SK-N-SH (cell line): ENCODE data around the gene ZBTB24. TPM values are rescaled to one million over a fixed set of nuclear protein-coding genes. Genes with fewer than 3 reads are reported as not detected.
A peak's percentile ranks its signal among the peaks of the same experiment; 100 is the strongest.

Experiments
- CTCF ChIA-PET: fragments of 300-600, 350-600 bp; formaldehyde crosslinking; extraction: SDS; loops from one replicate; lab custom pipeline; 2021; lab: Yijun Ruan, JAX
- POLR2A ChIA-PET: fragments of 350-600 bp; sonication (Branson Sonifier 250); formaldehyde crosslinking; extraction: SDS; loops from one replicate; lab custom pipeline; 2020; ENCODE audit warnings: antibody characterized with exemption, inconsistent platforms; lab: Yijun Ruan, JAX
- DNase-seq: peaks from one replicate; pipeline ENCODE4 v3.0.0; 2012
- H2AFZ ChIP-seq: fragments of 200-600 bp; sonication (generic); 2 replicates; pipeline ENCODE4 v1.8.1; 2016; ENCODE audit warnings: antibody characterized with exemption, mild to moderate bottlenecking, low read depth
- H3F3A ChIP-seq: fragments of 200-600 bp; sonication (generic); replicated peaks from 2 replicates; pipeline ENCODE3; 2016; ENCODE audit warnings: antibody characterized with exemption, mild to moderate bottlenecking; ENCODE audit not compliant: insufficient read depth
- H3K27ac ChIP-seq, 2 experiments: fragments of 200-500 bp in 1 of 2; fragments of 200-600 bp in 1 of 2; sonication (Bioruptor generic) in 1 of 2; sonication (generic), shearing (Covaris generic) in 1 of 2; 2 replicates each; pipeline versions ENCODE4 v1.5.1 to v1.6.1; 2014 to 2016; ENCODE audit warnings: low read depth in 2 of 2, inconsistent platforms in 1 of 2, low read length in 1 of 2, mild to moderate bottlenecking in 1 of 2, mixed read lengths in 1 of 2
- H3K27me3 ChIP-seq: fragments of 200-600 bp; sonication (generic), shearing (Covaris generic); 2 replicates; pipeline ENCODE4 v1.6.1; 2016; ENCODE audit warnings: mixed run types; ENCODE audit not compliant: insufficient read depth
- H3K36me3 ChIP-seq, 2 experiments: fragments of 200-500 bp in 1 of 2; fragments of 200-600 bp in 1 of 2; sonication (Bioruptor generic) in 1 of 2; sonication (generic) in 1 of 2; replicated peaks in 1 of 2; 2 replicates each; pipeline versions ENCODE3 to v1.5.1; 2014 to 2016; ENCODE audit warnings: low read length in 1 of 2, mild to moderate bottlenecking in 1 of 2; ENCODE audit not compliant: insufficient read depth in 2 of 2, control insufficient read depth in 1 of 2
- H3K4me1 ChIP-seq, 2 experiments: fragments of 200-500 bp in 1 of 2; fragments of 200-600 bp in 1 of 2; sonication (Bioruptor generic) in 1 of 2; sonication (generic), shearing (Covaris generic) in 1 of 2; 2 replicates each; pipeline versions ENCODE4 v1.5.1 to v1.6.1; 2014 to 2016; ENCODE audit warnings: low read depth in 1 of 2, low read length in 1 of 2, mixed run types in 1 of 2; ENCODE audit not compliant: insufficient read depth in 2 of 2, control insufficient read depth in 1 of 2
- H3K4me2 ChIP-seq: fragments of 200-600 bp; sonication (generic), shearing (Covaris generic); 2 replicates; pipeline ENCODE4 v1.6.1; 2017; ENCODE audit warnings: mixed run types
- H3K4me3 ChIP-seq, 2 experiments: fragments of 200-500 bp in 1 of 2; fragments of 200-600 bp in 1 of 2; sonication (Bioruptor generic) in 1 of 2; sonication (generic), shearing (Covaris generic) in 1 of 2; 2 replicates each; pipeline versions ENCODE4 v1.5.1 to v1.8.1; 2014 to 2016; ENCODE audit warnings: low read depth in 2 of 2, inconsistent platforms in 1 of 2, low read length in 1 of 2, mild to moderate bottlenecking in 1 of 2, mixed read lengths in 1 of 2, moderate library complexity in 1 of 2
- H3K79me2 ChIP-seq: fragments of 200-600 bp; sonication (generic); 2 replicates; pipeline ENCODE4 v1.8.1; 2017; ENCODE audit warnings: mild to moderate bottlenecking; ENCODE audit not compliant: insufficient read depth
- H3K9ac ChIP-seq: fragments of 200-600 bp; sonication (generic); 2 replicates; pipeline ENCODE4 v1.6.1; 2017; ENCODE audit warnings: mixed run types
- H3K9me2 ChIP-seq: fragments of 200-600 bp; sonication (generic); 2 replicates; pipeline ENCODE4 v1.6.1; 2017; ENCODE audit warnings: mixed run types
- H3K9me3 ChIP-seq: fragments of 200-600 bp; sonication (generic); 2 replicates; pipeline ENCODE4 v1.6.1; 2017; ENCODE audit warnings: mixed run types, mild to moderate bottlenecking, moderate library complexity
- H4K20me1 ChIP-seq: fragments of 200-600 bp; sonication (generic); 2 replicates; pipeline ENCODE4 v1.6.1; 2017; ENCODE audit warnings: mild to moderate bottlenecking, mixed run types; ENCODE audit not compliant: insufficient read depth
- ELF1 ChIP-seq: IDR thresholded peaks from 2 replicates; pipeline ENCODE4 v1.4.0; 2012
- FOSL2 ChIP-seq: IDR thresholded peaks from 2 replicates; pipeline ENCODE4 v1.4.0; 2012; ENCODE audit warnings: low read depth, mild to moderate bottlenecking, moderate library complexity, borderline replicate concordance
- FOXJ3 ChIP-seq: sonication (generic); formaldehyde crosslinking; IDR thresholded peaks from 2 replicates; pipeline ENCODE4 v1.5.1; 2020; ENCODE audit warnings: mild to moderate bottlenecking, missing genetic modification reagents
- MAX ChIP-seq: IDR thresholded peaks from 2 replicates; pipeline ENCODE4 v1.4.0; 2012; ENCODE audit warnings: low read depth
- MEF2A ChIP-seq: IDR thresholded peaks from 2 replicates; pipeline ENCODE4 v1.4.0; 2012; ENCODE audit warnings: low read depth, borderline replicate concordance
- NFIC ChIP-seq: IDR thresholded peaks from 2 replicates; pipeline ENCODE4 v1.4.0; 2012; ENCODE audit warnings: borderline replicate concordance
- NRF1 ChIP-seq: IDR thresholded peaks from 2 replicates; pipeline ENCODE4 v1.6.1; 2012; ENCODE audit warnings: low read depth, mild to moderate bottlenecking, low read length
- PBX3 ChIP-seq: IDR thresholded peaks from 2 replicates; pipeline ENCODE4; 2012
- RXRA ChIP-seq: IDR thresholded peaks from 2 replicates; pipeline ENCODE4 v1.4.0; 2012; ENCODE audit warnings: low read depth, mild to moderate bottlenecking, borderline replicate concordance
- SMC3 ChIP-seq: IDR thresholded peaks from 2 replicates; pipeline ENCODE4 v1.6.1; 2012; ENCODE audit warnings: low read depth, low read length, improper control_type of control experiment
- TAF1 ChIP-seq: IDR thresholded peaks from 2 replicates; pipeline ENCODE4 v1.6.1; 2012; ENCODE audit warnings: low read depth, mild to moderate bottlenecking, low read length, moderate library complexity, borderline replicate concordance
- TCF12 ChIP-seq: IDR thresholded peaks from 2 replicates; pipeline ENCODE4 v1.4.0; 2012
- TEAD4 ChIP-seq: IDR thresholded peaks from 2 replicates; pipeline ENCODE4 v1.4.0; 2012; ENCODE audit warnings: mild to moderate bottlenecking, borderline replicate concordance; ENCODE audit not compliant: insufficient read depth
- USF2 ChIP-seq: fragments of 150-350 bp; IDR thresholded peaks from 2 replicates; pipeline ENCODE4 v1.6.1; 2017; ENCODE audit warnings: antibody characterized with exemption, low read length, low read depth, borderline replicate concordance
- whole genome bisulfite sequencing: methylation state at CpG from one replicate; pipeline ENCODE4 v1.1.6; 2017; ENCODE audit warnings: low lambda C conversion rate; 5-methylcytosine and 5-hydroxymethylcytosine counted together
- polyA plus RNA-seq, 3 experiments: library from polyadenylated mRNA; depleted of rRNA; stranded (reverse); fragments of >200 nt; gene quantifications; 2 replicates each; pipeline ENCODE4 v1.2.3, GENCODE V29; 2012

The ZBTB24 gene
- polyA plus RNA-seq, 1 of the 3 experiments (the other 2 are of a cell fraction) = 1.7 TPM

- Histone ChIP-seq H3K9ac (no peak overlapping the region), H3K27me3 (no peaks in the 10 kb centered on the region), H3K79me2 (peaks cover 21% of the 10 kb centered on the region; the same call in 1 of the 2 replicates), H3K4me2 (no peak overlapping the region), H3K9me3 (no peaks in the 10 kb centered on the region), H3K4me1 (peaks cover 0 to 15% of the 10 kb centered on the region in 2 experiments; a peak in 1 of 4 replicates), H3K36me3 (peaks cover 10 to 35% of the 10 kb centered on the region in 2 experiments)
- WGBS = 94% methylated on average over 3 of the region's 3 CpGs
- no peak for DNase-seq
- no peak for TF ChIP-seq FOXJ3 (CRISPR knock-in tag)
- 0 out of 2 replicates have a peak, but pooled peaks have one; percentile 5 for TF ChIP-seq NFIC
- no peak for TF ChIP-seq MEF2A
- no peak for TF ChIP-seq PBX3
- TF ChIP-seq, all 33 proteins: peak for 1
- no peaks in the 10 kb centered on the region for H3F3A ChIP-seq
- no peaks in the 10 kb centered on the region for H3K9me2 ChIP-seq
- ChIA-PET POLR2A (interaction anchor here (1.6 kb wide), 1 partner anchor 9 kb away, joined by 5 read pairs; the partner anchor contains the start of gene SMPD2), CTCF (interaction anchor here (0.6 to 2.0 kb wide), 2 partner anchors 10 to 919 kb away, joined by 3 to 12 read pairs; partner anchors contain the start of genes PPIL6 and SMPD2)
- H4K20me1 ChIP-seq = no peaks in the 10 kb centered on the region
- no peak overlapping the region for H2AFZ ChIP-seq
- H3K4me3 ChIP-seq = no peak overlapping the region
- H3K27ac ChIP-seq = no peak overlapping the region
These were observed 32.2 kb downstream of the ZBTB24 start for GRCh38 chr6:109450801-109451200.

GRCh38 chr6:109449795-109450673 lies 33.0 kb downstream of the ZBTB24 start:
- Histone ChIP-seq H3K4me2 (no peak overlapping the region), H2AFZ (no peak overlapping the region), H3K36me3 (peaks cover 10 to 43% of the 10 kb centered on the region in 2 experiments), H4K20me1 (no peaks in the 10 kb centered on the region), H3K4me1 (peaks cover 0 to 15% of the 10 kb centered on the region in 2 experiments; a peak in 1 of 4 replicates), H3K4me3 (no peak overlapping the region), H3K9ac (no peak overlapping the region), H3K9me2 (no peaks in the 10 kb centered on the region), H3K79me2 (peaks cover 16% of the 10 kb centered on the region; the same call in 1 of the 2 replicates), H3K27ac (no peak overlapping the region; a peak in 1 of 4 replicates), H3F3A (no peaks in the 10 kb centered on the region), H3K27me3 (no peaks in the 10 kb centered on the region), H3K9me3 (no peaks in the 10 kb centered on the region)
- DNase-seq = no peak
- ChIA-PET POLR2A (interaction anchor here (1.5 to 1.6 kb wide), 2 partner anchors 9 kb away, joined by 5 read pairs; partner anchors contain the start of genes PPIL6 and SMPD2), CTCF (interaction anchor here (2.0 kb wide), 1 partner anchor 9 kb away, joined by 12 read pairs; the partner anchor contains the start of genes PPIL6 and SMPD2)
- no peak for TF ChIP-seq MEF2A
- no peak for TF ChIP-seq TAF1
- no peak for TF ChIP-seq RXRA
- TF ChIP-seq USF2 = no peak
- no peak for TF ChIP-seq FOSL2
- no peak for TF ChIP-seq MAX
- no peak for TF ChIP-seq ELF1
- no peak for TF ChIP-seq NRF1
- TF ChIP-seq SMC3 = no peak
- TF ChIP-seq TEAD4 = no peak
- TF ChIP-seq NFIC = no peak
- no peak for TF ChIP-seq TCF12
- WGBS = 96% methylated on average over 13 of the region's 16 CpGs
